CD14-positive monocyte (primary cell): ENCODE measurements around the gene YKT6. TPM values are rescaled to one million over a fixed set of nuclear protein-coding genes. Genes with fewer than 3 reads are reported as not detected.

Experiments used
- DNase-seq, 3 donors: peaks; one replicate each; pipeline ENCODE4 v3.0.0-alpha.2; 2011 to 2022
- H2AFZ ChIP-seq: 2 replicates; pipeline ENCODE4 v1.6.0; 2012; ENCODE audit warnings: mild to moderate bottlenecking, low read depth, low read length, inconsistent platforms; ENCODE audit not compliant: insufficient read depth, poor library complexity, severe bottlenecking
- H3K27ac ChIP-seq, 2 donors: 1 replicate in 1 of 2; 2 replicates in 1 of 2; pipeline ENCODE4 v1.5.1; 2012 to 2013; ENCODE audit warnings: low read length in 2 of 2, control low read depth in 1 of 2, inconsistent platforms in 1 of 2, low read depth in 1 of 2, mild to moderate bottlenecking in 1 of 2
- H3K27me3 ChIP-seq, 2 donors: one replicate each; pipeline versions ENCODE4 v1.6.0 to v1.6.1; 2011 to 2013; ENCODE audit warnings: low read length in 2 of 2; ENCODE audit not compliant: control insufficient read depth in 2 of 2, insufficient read depth in 2 of 2
- H3K36me3 ChIP-seq, 2 donors: replicated peaks in 1 of 2; 1 replicate in 1 of 2; 2 replicates in 1 of 2; pipeline versions ENCODE4 v1.5.1 to v1.6.1; 2012 to 2013; ENCODE audit warnings: low read length in 2 of 2, control low read depth in 1 of 2, inconsistent platforms in 1 of 2, mild to moderate bottlenecking in 1 of 2; ENCODE audit not compliant: insufficient read depth in 2 of 2, control insufficient read depth in 1 of 2
- H3K4me1 ChIP-seq, 2 donors: 1 replicate in 1 of 2; 2 replicates in 1 of 2; pipeline versions ENCODE4 v1.5.1 to v1.6.1; 2012 to 2013; ENCODE audit warnings: low read length in 2 of 2, control low read depth in 1 of 2, inconsistent platforms in 1 of 2, mild to moderate bottlenecking in 1 of 2, moderate library complexity in 1 of 2; ENCODE audit not compliant: insufficient read depth in 2 of 2, control insufficient read depth in 1 of 2
- H3K4me2 ChIP-seq: replicated peaks from 2 replicates; pipeline ENCODE3; 2012; ENCODE audit warnings: low read length, moderate library complexity, mild to moderate bottlenecking; ENCODE audit not compliant: poor library complexity, severe bottlenecking; ENCODE audit errors: extremely low read depth
- H3K4me3 ChIP-seq, 3 experiments: fragments of 200-600 bp in 1 of 3; sonication (generic) in 1 of 3; replicated peaks in 1 of 3; 1 replicate in 2 of 3; 2 replicates in 1 of 3; pipeline ENCODE4 v1.5.1; 2011 to 2013; ENCODE audit warnings: low read length in 3 of 3, mild to moderate bottlenecking in 3 of 3, control low read depth in 2 of 3, low read depth in 2 of 3, inconsistent platforms in 1 of 3, moderate library complexity in 1 of 3
- H3K79me2 ChIP-seq: 2 replicates; pipeline ENCODE4 v1.6.0; 2012; ENCODE audit warnings: mild to moderate bottlenecking, control low read depth, inconsistent platforms, low read length, moderate library complexity; ENCODE audit not compliant: insufficient read depth
- H3K9ac ChIP-seq: 2 replicates; pipeline ENCODE4 v1.6.0; 2017; ENCODE audit warnings: low read length, mild to moderate bottlenecking; ENCODE audit not compliant: insufficient read depth, poor library complexity, severe bottlenecking
- H3K9me3 ChIP-seq, 2 donors: replicated peaks in 1 of 2; 1 replicate in 1 of 2; 2 replicates in 1 of 2; pipeline versions ENCODE4 v1.5.1 to v1.6.1; 2012 to 2013; ENCODE audit warnings: low read length in 2 of 2, control low read depth in 1 of 2; ENCODE audit not compliant: control insufficient read depth in 1 of 2, insufficient read depth in 1 of 2
- H4K20me1 ChIP-seq: 2 replicates; pipeline ENCODE4 v1.6.0; 2012; ENCODE audit warnings: mild to moderate bottlenecking, low read length, control low read depth, moderate library complexity; ENCODE audit not compliant: insufficient read depth
- H3K27ac Mint-ChIP-seq, 7 donors: one replicate each; pipeline ENCODE4 v1.8.0; 2020; ENCODE audit warnings: mild to moderate bottlenecking in 7 of 7, mixed read lengths in 7 of 7, moderate library complexity in 6 of 7, inconsistent platforms in 2 of 7
- H3K27me3 Mint-ChIP-seq, 3 donors: one replicate each; pipeline ENCODE4 v1.8.0; 2021 to 2022; ENCODE audit warnings: low read depth in 3 of 3, mild to moderate bottlenecking in 3 of 3, mixed read lengths in 3 of 3, moderate library complexity in 3 of 3, inconsistent platforms in 1 of 3
- H3K36me3 Mint-ChIP-seq, 2 donors: one replicate each; pipeline ENCODE4 v1.8.0; 2020; ENCODE audit warnings: mixed read lengths in 2 of 2, inconsistent platforms in 1 of 2, mild to moderate bottlenecking in 1 of 2
- H3K4me1 Mint-ChIP-seq: one replicate; pipeline ENCODE4 v1.8.0; 2020; ENCODE audit warnings: mild to moderate bottlenecking, mixed read lengths
- H3K4me3 Mint-ChIP-seq, 2 donors: one replicate each; pipeline ENCODE4 v1.8.0; 2020; ENCODE audit warnings: mild to moderate bottlenecking in 2 of 2, mixed read lengths in 2 of 2, moderate library complexity in 1 of 2
- H3K9me3 Mint-ChIP-seq, 7 donors: one replicate each; pipeline ENCODE4 v1.8.0; 2020 to 2022; ENCODE audit warnings: mixed read lengths in 7 of 7, mild to moderate bottlenecking in 6 of 7, moderate library complexity in 6 of 7, inconsistent platforms in 2 of 7
- CTCF ChIP-seq: fragments of 200-600 bp; IDR thresholded peaks from one replicate; pipeline ENCODE4 v1.8.0; 2022; ENCODE audit warnings: antibody characterized with exemption, mild to moderate bottlenecking
- WGBS: methylation state at CpG from one replicate; pipeline ENCODE4 v1.1.5; 2013; ENCODE audit warnings: missing lambda C conversion rate; ENCODE audit not compliant: insufficient coverage; 5-methylcytosine and 5-hydroxymethylcytosine counted together
- intact Hi-C, 2 donors: fragments of 100-400 bp; cut with micrococcal nuclease; formaldehyde crosslinking; loops; one replicate each; pipeline versions ENCODE4 v1.15.0 to v1.15.1; 2023
- polyA plus RNA-seq, 3 donors: library from polyadenylated mRNA; depleted of rRNA in 1 of 3; unstranded in 2 of 3; stranded (reverse) in 1 of 3; fragments of 300-500 nt in 2 of 3; fragments of >200 nt in 1 of 3; fragmentation: Illumina TruSeq in 2 of 3; gene quantifications; 1 replicate in 2 of 3; 2 replicates in 1 of 3; pipeline ENCODE4 v1.2.3, GENCODE V29; 2012 to 2021

The YKT6 gene
- polyA plus RNA-seq, 3 donors = 26.4 to 45.7 (median 35.2) TPM

DNA sequence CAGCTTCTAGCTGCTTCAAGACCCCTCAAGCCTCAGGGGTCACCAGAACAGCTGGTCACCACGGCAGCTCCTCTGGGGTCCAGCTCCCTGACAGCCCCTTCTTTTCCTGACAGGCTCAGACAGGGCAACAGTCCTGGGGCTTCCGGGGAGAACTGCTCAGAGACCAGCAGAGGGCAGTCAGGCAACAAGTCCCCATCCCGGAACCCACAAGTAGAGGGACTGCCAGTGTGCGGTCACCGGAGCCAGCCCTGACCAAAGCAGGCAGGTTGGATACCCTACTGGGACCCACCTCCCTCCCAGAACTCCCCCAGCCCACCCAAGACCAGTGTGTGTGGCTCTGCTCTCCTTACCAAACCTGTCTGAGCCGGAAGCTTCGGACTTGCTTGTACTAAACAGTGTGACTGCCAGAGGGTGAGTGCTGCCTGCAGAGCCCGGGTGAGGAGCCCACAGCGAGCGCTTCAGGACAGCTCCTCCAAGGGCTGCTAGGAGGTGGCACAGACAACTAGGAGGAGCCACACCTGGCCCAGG is 40.3 kb downstream of the YKT6 start:
- H2AFZ ChIP-seq = peak overlapping the region; percentile 92
- Mint-ChIP-seq H3K36me3 (no peaks in the 10 kb centered on the region), H3K4me1 (peaks cover 5% of the 10 kb centered on the region), H3K9me3 (no peaks in the 10 kb centered on the region), H3K27me3 (peaks cover 0 to 5% (median 3%) of the 10 kb centered on the region in 3 donors), H3K4me3 (peak overlapping the region; percentile 56 to 84), H3K27ac (peak overlapping the region in 2 of 7 donors; percentile 42 to 61)
- intact Hi-C loops = loop anchor here in 1 of 2 donors (5.0 kb wide), 1 partner anchor 236 kb away; no protein-coding TSS in a partner anchor
- H4K20me1 ChIP-seq = no peaks in the 10 kb centered on the region
- H3K9ac ChIP-seq = peak overlapping the region; percentile 57
- H3K4me1 ChIP-seq = peaks cover 0 to 3% of the 10 kb centered on the region in 2 donors
- H3K4me2 ChIP-seq = peak overlapping the region; percentile 67
- no peaks in the 10 kb centered on the region for H3K9me3 ChIP-seq
- H3K36me3 ChIP-seq = no peaks in the 10 kb centered on the region
- peak overlapping the region in 1 of 2 donors; percentile 5 for H3K27ac ChIP-seq
- TF ChIP-seq CTCF = peak; percentile 62
- 19% methylated on average over 9 of the region's 10 CpGs for WGBS
- no peaks in the 10 kb centered on the region for H3K79me2 ChIP-seq
- peak overlapping the region in 1 of 3 experiments; percentile 56 for H3K4me3 ChIP-seq
- no peaks in the 10 kb centered on the region for H3K27me3 ChIP-seq
- DNase-seq = peak; percentile 42 to 68 (median 57)

- Histone ChIP-seq H3K4me3 (no peak overlapping the region), H3K9me3 (no peaks in the 10 kb centered on the region), H3K36me3 (no peaks in the 10 kb centered on the region), H3K9ac (no peak overlapping the region), H3K27me3 (no peaks in the 10 kb centered on the region), H3K79me2 (no peaks in the 10 kb centered on the region), H2AFZ (no peak overlapping the region), H4K20me1 (no peaks in the 10 kb centered on the region), H3K4me2 (no peak overlapping the region), H3K27ac (no peak overlapping the region), H3K4me1 (peaks cover 0 to 3% of the 10 kb centered on the region in 2 donors)
- Mint-ChIP-seq H3K36me3 (no peaks in the 10 kb centered on the region), H3K4me1 (peaks cover 3% of the 10 kb centered on the region), H3K27ac (no peak overlapping the region), H3K4me3 (no peak overlapping the region), H3K27me3 (peaks cover 0 to 5% (median 3%) of the 10 kb centered on the region in 3 donors), H3K9me3 (peaks cover 0 to 3% (median 0%) of the 10 kb centered on the region in 7 donors)
- TF ChIP-seq CTCF = no peak
- WGBS = 89% methylated on average over 10 of the region's 10 CpGs
- DNase-seq = no peak
- intact Hi-C loops = loop anchor here in 1 of 2 donors (5.0 kb wide), 1 partner anchor 235 kb away; no protein-coding TSS in a partner anchor
Observed at GRCh38 chr7:44242091-44242490, 41.3 kb downstream of the YKT6 start.
